Peyer's patch (tissue), 4 donors: ENCODE measurements around the gene TERC.

ENCODE experiments used
- POLR2A ChIP-seq, 2 donors: fragments of 450-650 bp; IDR thresholded peaks; one replicate each; pipeline ENCODE4 v1.5.1; 2017; ENCODE audit warnings: antibody characterized with exemption in 2 of 2, mild to moderate bottlenecking in 2 of 2, moderate library complexity in 2 of 2
- TF ChIP-seq, protein P1 (sequence below), 6 experiments: fragments of 450-650 bp in 4 of 6; fragments of 200-600 bp in 2 of 6; sonication (generic) in 1 of 6; IDR thresholded peaks; one replicate each; pipeline ENCODE4 v1.5.1; 2017 to 2019; ENCODE audit warnings: antibody characterized with exemption in 6 of 6, mild to moderate bottlenecking in 3 of 6, moderate library complexity in 1 of 6

DNA sequence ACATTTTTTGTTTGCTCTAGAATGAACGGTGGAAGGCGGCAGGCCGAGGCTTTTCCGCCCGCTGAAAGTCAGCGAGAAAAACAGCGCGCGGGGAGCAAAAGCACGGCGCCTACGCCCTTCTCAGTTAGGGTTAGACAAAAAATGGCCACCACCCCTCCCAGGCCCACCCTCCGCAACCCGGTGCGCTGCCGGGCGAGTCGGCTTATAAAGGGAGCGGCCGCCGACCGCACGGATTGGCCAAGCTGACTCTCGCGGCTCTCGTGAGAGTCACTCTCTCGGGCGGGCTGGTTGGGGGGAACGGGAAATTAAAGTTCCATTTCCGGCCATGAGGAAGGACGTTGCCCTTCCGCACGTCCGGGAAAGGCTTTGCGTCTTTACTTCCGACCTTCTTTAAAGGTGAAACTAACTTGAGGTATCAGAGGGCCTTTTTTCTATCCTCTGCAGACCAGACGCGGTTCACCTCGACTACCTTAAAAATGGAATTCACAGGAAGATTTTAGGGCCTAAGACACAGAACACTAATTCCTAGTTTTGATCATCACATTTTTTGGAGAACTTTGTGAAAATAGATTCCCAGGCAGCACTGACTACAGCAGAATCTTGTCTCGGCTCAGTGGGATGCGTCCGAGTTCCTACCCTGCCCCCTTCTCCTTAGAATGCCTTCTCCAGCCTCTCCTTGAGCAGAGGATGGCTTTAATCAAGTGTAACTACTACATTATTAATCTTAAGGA, at the start of gene TERC:
- peak; percentile 98 for TF ChIP-seq POLR2A (IDR thresholded peaks at IDR 0.05)
- TF ChIP-seq, protein P1, sequence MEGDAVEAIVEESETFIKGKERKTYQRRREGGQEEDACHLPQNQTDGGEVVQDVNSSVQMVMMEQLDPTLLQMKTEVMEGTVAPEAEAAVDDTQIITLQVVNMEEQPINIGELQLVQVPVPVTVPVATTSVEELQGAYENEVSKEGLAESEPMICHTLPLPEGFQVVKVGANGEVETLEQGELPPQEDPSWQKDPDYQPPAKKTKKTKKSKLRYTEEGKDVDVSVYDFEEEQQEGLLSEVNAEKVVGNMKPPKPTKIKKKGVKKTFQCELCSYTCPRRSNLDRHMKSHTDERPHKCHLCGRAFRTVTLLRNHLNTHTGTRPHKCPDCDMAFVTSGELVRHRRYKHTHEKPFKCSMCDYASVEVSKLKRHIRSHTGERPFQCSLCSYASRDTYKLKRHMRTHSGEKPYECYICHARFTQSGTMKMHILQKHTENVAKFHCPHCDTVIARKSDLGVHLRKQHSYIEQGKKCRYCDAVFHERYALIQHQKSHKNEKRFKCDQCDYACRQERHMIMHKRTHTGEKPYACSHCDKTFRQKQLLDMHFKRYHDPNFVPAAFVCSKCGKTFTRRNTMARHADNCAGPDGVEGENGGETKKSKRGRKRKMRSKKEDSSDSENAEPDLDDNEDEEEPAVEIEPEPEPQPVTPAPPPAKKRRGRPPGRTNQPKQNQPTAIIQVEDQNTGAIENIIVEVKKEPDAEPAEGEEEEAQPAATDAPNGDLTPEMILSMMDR (IDR thresholded peaks at IDR 0.05), result peak in 2 of 6 experiments; percentile 1 to 4
